Pancreas (tissue), 10 donors: ENCODE measurements around the gene ZNF652. TPM values are rescaled to one million over a fixed set of nuclear protein-coding genes. Genes with fewer than 3 reads are reported as not detected.
"Not testable (repeated sequence)": the region's sequence is repeated elsewhere in the genome, so short reads cannot be mapped to it uniquely, and the experiment has no call there.

Source experiments
- ATAC-seq, 4 donors: fragments of 200-7000 bp; cut with Tn5 transposase; one replicate each; pipeline versions ENCODE4 v1.8.0 to v1.9.1; 2020; ENCODE audit warnings: mild to moderate bottlenecking in 4 of 4, moderate library complexity in 4 of 4
- DNase-seq, 6 donors: peaks; one replicate each; pipeline ENCODE4 v3.0.0-alpha.2; 2020
- FAIRE-seq: peaks from 2 replicates; lab custom pipeline; 2012; peaks lifted over from hg19 to GRCh38; lab: Jason Lieb, UNC
- H3K27ac ChIP-seq, 4 donors: fragments of 200-600 bp; sonication (generic); 1 replicate in 3 of 4; 2 replicates in 1 of 4; pipeline versions ENCODE4 v1.5.0 to v1.8.0; 2020
- H3K27me3 ChIP-seq, 4 donors: fragments of 200-600 bp; one replicate each; pipeline ENCODE4 v1.8.0; 2021
- H3K36me3 ChIP-seq, 3 donors: fragments of 200-600 bp; sonication (generic) in 1 of 3; one replicate each; pipeline versions ENCODE4 v1.5.0 to v1.8.0; 2020 to 2021
- H3K4me1 ChIP-seq, 3 donors: fragments of 200-600 bp; one replicate each; pipeline ENCODE4 v1.8.0; 2021
- H3K4me3 ChIP-seq, 4 donors: fragments of 200-600 bp; sonication (generic) in 2 of 4; one replicate each; pipeline versions ENCODE4 v1.5.0 to v1.8.0; 2020 to 2021
- H3K9me3 ChIP-seq, 4 donors: fragments of 200-600 bp; one replicate each; pipeline ENCODE4 v1.8.0; 2021
- CTCF ChIP-seq, 4 donors: fragments of 200-600 bp; sonication (generic) in 3 of 4; IDR thresholded peaks; one replicate each; pipeline versions ENCODE4 v1.5.0 to v1.8.0; 2021; ENCODE audit warnings: antibody characterized with exemption in 4 of 4
- WGBS, 2 donors: extraction: QIAGEN DNeasy Blood & Tissue Kit; methylation state at CpG; one replicate each; pipeline ENCODE4 v1.1.7; 2013; 5-methylcytosine and 5-hydroxymethylcytosine counted together
- intact Hi-C, 3 donors: fragments of 100-400 bp; cut with DNase I; formaldehyde crosslinking; loops; one replicate each; pipeline versions ENCODE4 v1.11.1 to v1.14.2; 2022
- polyA plus RNA-seq, 2 donors: library from polyadenylated mRNA; stranded (reverse); fragments of 200-250 nt; gene quantifications; one replicate each; pipeline ENCODE4 v1.2.3, GENCODE V29; 2013
- total RNA-seq, 6 donors: library from RNA; stranded (reverse); fragmentation: NEBNext Ultra II Directional in 4 of 6; extraction: Animal tissue kit (Norgen Biotek cat#: 25700) in 4 of 6; gene quantifications; one replicate each; pipeline versions ENCODE4 v1.2.1 to v1.2.4, GENCODE V29; 2021 to 2023
- donor health status: healthy with polysubstance abuse.
- donor health status: DM: no; HTN: no; CAD: no; lungs with moderate emphysema.
- donor health status: DM: no; HTN: no; CAD: no.
- donor health status: control.
- donor health status: control.
- donor health status: Bipolar disorder and iron deficiency.
- donor health status: DM: yes; HTN: yes; CAD: no.
- donor health status: DM: no; HTN: no; CAD: no.
- donor health status: DM: no; HTN: no; CAD: no.
- donor health status: DM: yes; HTN: yes; CAD: no.

ZNF652 gene
- total and polyA plus RNA-seq, 8 donors: 16.8 to 32.4 (median 20.5) TPM

- DNase-seq: no peak
- Histone ChIP-seq H3K9me3 (no peaks in the 10 kb centered on the region), H3K36me3 (no peaks in the 10 kb centered on the region), H3K4me3 (no peak overlapping the region), H3K4me1 (no peaks in the 10 kb centered on the region), H3K27ac (no peak overlapping the region), H3K27me3 (no peaks in the 10 kb centered on the region)
- intact Hi-C loops: loop anchor here in 1 of 3 donors (10.0 kb wide), 1 partner anchor 79 kb away; no protein-coding TSS in a partner anchor
- FAIRE-seq: no peak
- WGBS, 2 donors: 75 to 77% methylated on average over 8 of the region's 8 CpGs
- TF ChIP-seq CTCF (IDR thresholded peaks at IDR 0.05): no peak
- no peak for ATAC-seq
Measured at GRCh38 chr17:49393491-49394255, 31.6 kb upstream of the ZNF652 start.

GRCh38 chr17:49390548-49391324 lies 28.7 kb upstream of the ZNF652 start:
- Histone ChIP-seq H3K27ac (peak overlapping the region in 1 of 4 donors; percentile 54), H3K9me3 (no peaks in the 10 kb centered on the region), H3K4me3 (peak overlapping the region in 1 of 4 donors; percentile 6), H3K4me1 (no peaks in the 10 kb centered on the region), H3K27me3 (no peaks in the 10 kb centered on the region), H3K36me3 (no peaks in the 10 kb centered on the region)
- intact Hi-C loops: loop anchor here in 1 of 3 donors (10.0 kb wide), 1 partner anchor 76 kb away; no protein-coding TSS in a partner anchor
- peak in 3 of 4 donors; percentile 55 to 71 (median 65) for ATAC-seq
- 60 to 68% methylated on average over 9 of the region's 9 CpGs for WGBS, 2 donors
- no peak for FAIRE-seq
- DNase-seq: no peak
- no peak for TF ChIP-seq CTCF (IDR thresholded peaks at IDR 0.05)

GRCh38 chr17:49389514-49390347 lies 27.7 kb upstream of the ZNF652 start:
- peak in 2 of 4 donors; percentile 35 to 44 for ATAC-seq
- intact Hi-C loops: loop anchor here in 2 of 3 donors (10.0 kb wide), 2 partner anchors 65 to 75 kb away; no protein-coding TSS in a partner anchor
- H3K9me3 ChIP-seq, H3K27ac ChIP-seq, DNase-seq, H3K4me3 ChIP-seq, H3K36me3 ChIP-seq, H3K27me3 ChIP-seq, H3K4me1 ChIP-seq, FAIRE-seq: not testable (repeated sequence)
- 84 to 87% methylated on average over 12 of the region's 12 CpGs for WGBS, 2 donors

GRCh38 chr17:49388692-49389513 lies 26.9 kb upstream of the ZNF652 start:
- Histone ChIP-seq H3K4me3 (no peak overlapping the region), H3K4me1 (no peaks in the 10 kb centered on the region), H3K36me3 (no peaks in the 10 kb centered on the region), H3K27ac (no peak overlapping the region), H3K9me3 (no peaks in the 10 kb centered on the region), H3K27me3 (no peaks in the 10 kb centered on the region)
- intact Hi-C loops: loop anchor here in 1 of 3 donors (10.0 kb wide), 1 partner anchor 64 kb away; no protein-coding TSS in a partner anchor
- FAIRE-seq (no peak), DNase-seq (no peak), ATAC-seq (no peak)
- no peak for TF ChIP-seq CTCF (IDR thresholded peaks at IDR 0.05)
- WGBS, 2 donors: 78 to 84% methylated on average over 8 of the region's 8 CpGs
